Activated T-cell treated with anti-CD3 and anti-CD28 coated beads for 48 hours (primary cell): Measurements from ENCODE around the gene INPP4B.

ENCODE experiments used
- DNase-seq: peaks from one replicate; pipeline ENCODE4 v3.0.0-alpha.2; 2020; ENCODE audit warnings: low read depth

The INPP4B gene

GRCh38 chr4:142211444-142211843, 634.7 kb downstream of the INPP4B start:
- DNase-seq = no peak

- no peak for DNase-seq
These were observed 642.6 kb downstream of the INPP4B start for GRCh38 chr4:142203505-142203904.

- DNase-seq = no peak
These were observed 643.4 kb downstream of the INPP4B start for GRCh38 chr4:142202404-142203332.

GRCh38 chr4:142201041-142201440, 645.1 kb downstream of the INPP4B start:
- no peak for DNase-seq

GRCh38 chr4:142194905-142195304, 651.2 kb downstream of the INPP4B start:
- DNase-seq = no peak

- DNase-seq = no peak
These were observed 654.2 kb downstream of the INPP4B start for GRCh38 chr4:142191901-142192300.

GRCh38 chr4:142181021-142181420, 665.1 kb downstream of the INPP4B start:
- no peak for DNase-seq

GRCh38 chr4:142169216-142169615, 676.9 kb downstream of the INPP4B start:
- DNase-seq = no peak

- DNase-seq = no peak
These were observed 677.9 kb downstream of the INPP4B start for GRCh38 chr4:142168181-142168580.

GRCh38 chr4:142164767-142165500, 681.2 kb downstream of the INPP4B start:
- DNase-seq = no peak

GRCh38 chr4:142161086-142161485, 685.0 kb downstream of the INPP4B start:
- DNase-seq = no peak

GRCh38 chr4:142160509-142160908, 685.6 kb downstream of the INPP4B start:
- DNase-seq = no peak

- no peak for DNase-seq
These were observed 687.1 kb downstream of the INPP4B start for GRCh38 chr4:142158980-142159379.

GRCh38 chr4:142156256-142156655, 689.8 kb downstream of the INPP4B start:
- DNase-seq = no peak

GRCh38 chr4:142155347-142155746, 690.8 kb downstream of the INPP4B start:
- no peak for DNase-seq

GRCh38 chr4:142150483-142150882, 695.6 kb downstream of the INPP4B start:
- no peak for DNase-seq

- DNase-seq = no peak
These were observed 701.3 kb downstream of the INPP4B start for GRCh38 chr4:142144813-142145212.

- no peak for DNase-seq
These were observed 703.6 kb downstream of the INPP4B start for GRCh38 chr4:142142366-142143054.

GRCh38 chr4:142141224-142141623, 704.9 kb downstream of the INPP4B start:
- no peak for DNase-seq

GRCh38 chr4:142130666-142131065, 715.4 kb downstream of the INPP4B start:
- DNase-seq = no peak

GRCh38 chr4:142129931-142130330, 716.2 kb downstream of the INPP4B start:
- DNase-seq = no peak

- no peak for DNase-seq
These were observed 716.6 kb downstream of the INPP4B start for GRCh38 chr4:142129473-142129872.

- no peak for DNase-seq
These were observed 717.6 kb downstream of the INPP4B start for GRCh38 chr4:142128529-142128928.
